ENCODE results near the gene MCEMP1.

- TF ChIP-seq CTCF (IDR thresholded peaks at IDR 0.05; ENCODE audit: low read depth, low read length, poor library complexity, severe bottlenecking): no peak
- TF ChIP-seq EZH2phosphoT487 (IDR thresholded peaks at IDR 0.05; ENCODE audit: borderline replicate concordance, low read length): no peak
Measured at GRCh38 chr19:7729211-7729610, 52.3 kb downstream of the MCEMP1 start.

All from DOHH2 (cell line).